GM12878 (cell line): ENCODE measurements around the gene GARIN5A. TPM values are rescaled to one million over a fixed set of nuclear protein-coding genes. Genes with fewer than 3 reads are reported as not detected.

Experiments
- ATF7 ChIP-seq: fragments of 450-650 bp; IDR thresholded peaks from 2 replicates; pipeline ENCODE4 v1.6.1; 2016; ENCODE audit warnings: low read depth, mild to moderate bottlenecking
- BACH1 ChIP-seq: fragments of 450-650 bp; IDR thresholded peaks from 2 replicates; pipeline ENCODE4 v1.6.1; 2017; ENCODE audit warnings: mild to moderate bottlenecking, borderline replicate concordance
- BCL3 ChIP-seq: IDR thresholded peaks from 2 replicates; pipeline ENCODE4 v1.6.1; 2011; ENCODE audit warnings: borderline replicate concordance, low read depth, mild to moderate bottlenecking, moderate library complexity, low read length; ENCODE audit not compliant: insufficient read depth, poor library complexity, severe bottlenecking
- CEBPB ChIP-seq, 2 experiments: fragments of 150-350 bp in 1 of 2; IDR thresholded peaks; 2 replicates each; pipeline ENCODE4 v1.6.1; 2012 to 2014; ENCODE audit warnings: low read depth in 2 of 2, low read length in 2 of 2, borderline replicate concordance in 1 of 2, inconsistent platforms in 1 of 2
- CUX1 ChIP-seq: IDR thresholded peaks from 2 replicates; pipeline ENCODE4 v1.6.1; 2012; ENCODE audit warnings: improper control_type of control experiment, low read depth, low read length; ENCODE audit not compliant: insufficient replicate concordance
- HDAC2 ChIP-seq: fragments of 200-600 bp; sonication (generic); IDR thresholded peaks from 2 replicates; pipeline ENCODE4 v1.6.1; 2017
- IKZF2 ChIP-seq, 2 experiments: fragments of 450-650 bp; IDR thresholded peaks; 2 replicates each; pipeline ENCODE4 v1.6.1; 2017; ENCODE audit warnings: mild to moderate bottlenecking in 2 of 2, moderate library complexity in 2 of 2
- MTA2 ChIP-seq: fragments of 450-650 bp; IDR thresholded peaks from 2 replicates; pipeline ENCODE4 v1.6.1; 2016; ENCODE audit warnings: low read depth, mild to moderate bottlenecking, moderate library complexity
- MTA3 ChIP-seq: IDR thresholded peaks from 2 replicates; pipeline ENCODE4 v1.6.1; 2012; ENCODE audit warnings: low read length, inconsistent platforms, borderline replicate concordance
- PAX8 ChIP-seq: fragments of 450-650 bp; IDR thresholded peaks from 2 replicates; pipeline ENCODE4 v1.6.1; 2017; ENCODE audit warnings: mild to moderate bottlenecking, moderate library complexity
- POLR2A ChIP-seq: IDR thresholded peaks from 2 replicates; pipeline ENCODE4 v1.6.1; 2011; ENCODE audit warnings: low read depth, mild to moderate bottlenecking, low read length
- POLR2AphosphoS5 ChIP-seq: IDR thresholded peaks from 2 replicates; pipeline ENCODE4 v1.6.1; 2011; ENCODE audit warnings: mild to moderate bottlenecking, low read length, inconsistent platforms
- RCOR1 ChIP-seq: conservative IDR thresholded peaks from 2 replicates; pipeline ENCODE4 v1.6.1; 2012; ENCODE audit warnings: low read depth, low read length, improper control_type of control experiment
- RELA ChIP-seq: fragments of 450-650 bp; IDR thresholded peaks from 2 replicates; pipeline ENCODE4 v1.8.0; 2014; ENCODE audit warnings: borderline replicate concordance; ENCODE audit not compliant: partially characterized antibody
- SP1 ChIP-seq: IDR thresholded peaks from one replicate; pipeline ENCODE4 v1.6.1; 2011; ENCODE audit warnings: low read depth, low read length
- SREBF2 ChIP-seq: IDR thresholded peaks from 2 replicates; pipeline ENCODE4 v1.6.1; 2012; ENCODE audit warnings: mild to moderate bottlenecking, low read length
- TAF1 ChIP-seq: IDR thresholded peaks from 2 replicates; pipeline ENCODE4 v1.6.1; 2011; ENCODE audit warnings: mild to moderate bottlenecking, low read depth, low read length, borderline replicate concordance
- YBX1 ChIP-seq: fragments of 450-650 bp; IDR thresholded peaks from 2 replicates; pipeline ENCODE4 v1.6.1; 2016; ENCODE audit warnings: antibody characterized with exemption
- polyA plus RNA-seq, 11 experiments: library from polyadenylated mRNA; depleted of rRNA in 4 of 11; unstranded in 6 of 11; stranded (reverse) in 5 of 11; fragments of >200 nt; fragmentation: Nextera tagmentation in 4 of 11; fragmentation: Illumina TruSeq in 1 of 11; extraction: Ambion mirVana in 4 of 11; extraction: Trizol in 1 of 11; gene quantifications; 1 replicate in 1 of 11; 2 replicates in 10 of 11; pipeline versions ENCODE4 v1.2.1 to v1.2.3, GENCODE V29; 2011 to 2016; ENCODE audit warnings: inconsistent platforms in 2 of 11, missing spikeins in 2 of 11, low read depth in 1 of 11
- total RNA-seq, 4 experiments: library from RNA; depleted of rRNA in 3 of 4; stranded (reverse); fragments of >200 nt in 3 of 4; fragmentation: Illumina TruSeq in 1 of 4; extraction: Trizol in 1 of 4; gene quantifications; 2 replicates each; pipeline versions ENCODE4 v1.2.1 to v1.2.3, GENCODE V29; 2013 to 2021
- TF ChIP-seq, protein P1 (sequence below): IDR thresholded peaks from 2 replicates; pipeline ENCODE4 v1.6.1; 2012; ENCODE audit warnings: low read length, inconsistent platforms

Gene GARIN5A
- total and polyA plus RNA-seq, 10 of the 15 experiments (the other 5 are each of a cell fraction or from before 2014, with no cell fraction given), result 0.18 to 1.2 (median 0.24) TPM; not detected in 6

DNA sequence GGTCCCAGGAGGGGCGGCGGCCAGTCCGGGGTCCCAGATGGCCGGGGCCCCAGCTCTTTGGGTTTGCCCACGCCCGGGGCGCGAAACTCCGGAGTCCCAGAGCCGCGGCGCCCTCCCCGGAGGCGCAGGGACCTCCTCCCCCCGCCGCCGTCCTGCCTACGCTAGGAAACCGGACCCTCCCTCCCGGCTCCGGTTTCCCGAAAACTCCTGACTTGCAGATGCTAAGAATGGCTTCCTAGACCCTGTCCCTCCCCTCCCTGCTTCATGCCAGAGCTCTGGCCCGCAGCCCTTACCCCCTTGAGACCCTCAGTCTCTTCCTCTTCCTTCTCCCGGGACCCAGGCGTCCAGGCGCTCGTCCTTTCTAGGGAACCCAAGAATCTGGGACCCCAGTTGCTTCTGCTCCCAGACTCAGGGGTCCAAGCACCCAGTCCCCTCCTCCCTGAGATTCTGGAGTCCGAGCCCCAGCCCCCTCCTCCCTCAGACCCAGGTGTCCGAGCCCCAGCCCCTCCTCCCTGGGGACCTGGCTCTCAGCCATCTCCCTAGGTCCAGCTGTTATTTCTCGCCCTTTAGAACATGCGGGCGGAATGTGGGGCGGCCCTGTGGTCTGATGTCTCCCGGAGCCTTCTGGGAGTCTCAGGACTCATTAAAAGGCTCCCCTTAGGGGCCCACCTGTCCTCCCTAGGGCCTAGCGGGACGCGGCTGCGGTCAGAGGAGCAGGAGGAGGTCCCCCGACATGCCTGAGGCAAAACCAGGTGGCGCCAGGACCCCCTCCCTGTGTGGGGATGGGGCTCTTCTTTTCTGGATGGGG, 44.2 kb downstream of the GARIN5A start, which contains the start of gene MYBPC2 (continued):
- TF ChIP-seq IKZF2 (IDR thresholded peaks at IDR 0.05), result peak; percentile 63 to 71; a peak in 3 of 4 replicates
- no peak for TF ChIP-seq HDAC2
- no peak for TF ChIP-seq SP1
- TF ChIP-seq YBX1, result no peak
- TF ChIP-seq CUX1, result no peak
- no peak for TF ChIP-seq BCL3
- no peak for TF ChIP-seq POLR2AphosphoS5
- no peak for TF ChIP-seq TAF1
- no peak for TF ChIP-seq BACH1
- no peak for TF ChIP-seq CEBPB (IDR thresholded peaks at IDR 0.05; ENCODE audit: borderline replicate concordance in 1 of 2, low read depth in 2 of 2, low read length in 2 of 2)
- TF ChIP-seq, protein P1, sequence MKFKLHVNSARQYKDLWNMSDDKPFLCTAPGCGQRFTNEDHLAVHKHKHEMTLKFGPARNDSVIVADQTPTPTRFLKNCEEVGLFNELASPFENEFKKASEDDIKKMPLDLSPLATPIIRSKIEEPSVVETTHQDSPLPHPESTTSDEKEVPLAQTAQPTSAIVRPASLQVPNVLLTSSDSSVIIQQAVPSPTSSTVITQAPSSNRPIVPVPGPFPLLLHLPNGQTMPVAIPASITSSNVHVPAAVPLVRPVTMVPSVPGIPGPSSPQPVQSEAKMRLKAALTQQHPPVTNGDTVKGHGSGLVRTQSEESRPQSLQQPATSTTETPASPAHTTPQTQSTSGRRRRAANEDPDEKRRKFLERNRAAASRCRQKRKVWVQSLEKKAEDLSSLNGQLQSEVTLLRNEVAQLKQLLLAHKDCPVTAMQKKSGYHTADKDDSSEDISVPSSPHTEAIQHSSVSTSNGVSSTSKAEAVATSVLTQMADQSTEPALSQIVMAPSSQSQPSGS, result no peak
- no peak for TF ChIP-seq RELA
- no peak for TF ChIP-seq SREBF2
- TF ChIP-seq MTA3, result no peak
- TF ChIP-seq RCOR1, result no peak
- TF ChIP-seq POLR2A, result peak; percentile 34; the same call in 1 of the 2 replicates
- TF ChIP-seq ATF7, result no peak
- no peak for TF ChIP-seq PAX8
- peak; percentile 66; the same call in 1 of the 2 replicates for TF ChIP-seq MTA2
